Raji (cell line): Measurements from ENCODE around the gene IGFL3.

Experiments used
- POLR2A ChIP-seq: IDR thresholded peaks from 2 replicates; pipeline ENCODE4 v1.6.1; 2011; ENCODE audit warnings: low read depth, low read length, control low read depth; ENCODE audit not compliant: insufficient read depth

The IGFL3 gene

DNA sequence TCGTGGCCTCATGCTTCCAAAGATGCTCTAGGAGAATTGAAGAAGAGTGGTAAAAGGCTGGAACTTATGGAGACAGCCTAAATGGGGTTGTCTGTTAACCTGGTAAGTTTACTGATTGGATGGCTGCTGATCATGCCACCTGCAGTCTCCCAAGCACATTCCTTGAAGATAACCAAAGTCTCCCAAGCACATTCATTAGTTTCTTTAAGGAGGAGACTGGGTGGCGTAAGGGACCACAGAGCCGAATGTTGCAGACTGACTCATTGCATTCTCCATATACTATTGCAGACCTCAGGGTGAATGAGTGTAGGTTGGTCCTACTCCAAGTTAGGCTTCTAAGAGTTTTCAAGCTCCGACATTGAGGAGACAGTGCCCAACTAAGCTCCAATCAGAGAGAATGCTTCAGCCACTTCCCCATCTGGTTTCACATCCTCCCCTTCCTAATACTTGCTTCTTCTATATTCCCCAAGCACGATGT lies at the start of gene IGFL3:
TSS of gene IGFL3 (minus strand) at position 51 of the 478 bp plus-strand sequence. CDS start at position 12, 39 bp downstream.
- no peak for TF ChIP-seq POLR2A

- TF ChIP-seq POLR2A, result no peak
Measured at GRCh38 chr19:46173886-46174480, 49.5 kb upstream of the IGFL3 start.

DNA sequence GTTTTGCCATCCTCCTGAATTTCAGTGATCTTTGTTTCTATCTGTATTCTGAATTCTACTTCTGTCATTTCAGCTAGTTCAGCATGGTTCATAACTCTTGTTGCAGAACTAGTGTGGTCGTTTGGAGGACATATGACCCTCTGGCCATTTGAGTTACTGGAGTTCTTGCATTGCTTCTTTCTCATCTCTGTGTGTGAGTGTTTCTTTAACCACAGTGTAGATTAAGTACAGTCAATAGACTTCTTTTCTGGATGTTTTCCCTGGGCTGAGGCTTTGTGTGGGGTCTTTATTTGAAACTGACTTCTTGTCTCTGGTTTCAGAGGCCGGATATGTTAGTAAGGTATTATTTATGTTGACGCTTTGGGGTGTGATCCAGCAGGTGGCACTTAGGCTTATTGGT lies 38.2 kb upstream of the IGFL3 start:
- TF ChIP-seq POLR2A, result no peak

DNA sequence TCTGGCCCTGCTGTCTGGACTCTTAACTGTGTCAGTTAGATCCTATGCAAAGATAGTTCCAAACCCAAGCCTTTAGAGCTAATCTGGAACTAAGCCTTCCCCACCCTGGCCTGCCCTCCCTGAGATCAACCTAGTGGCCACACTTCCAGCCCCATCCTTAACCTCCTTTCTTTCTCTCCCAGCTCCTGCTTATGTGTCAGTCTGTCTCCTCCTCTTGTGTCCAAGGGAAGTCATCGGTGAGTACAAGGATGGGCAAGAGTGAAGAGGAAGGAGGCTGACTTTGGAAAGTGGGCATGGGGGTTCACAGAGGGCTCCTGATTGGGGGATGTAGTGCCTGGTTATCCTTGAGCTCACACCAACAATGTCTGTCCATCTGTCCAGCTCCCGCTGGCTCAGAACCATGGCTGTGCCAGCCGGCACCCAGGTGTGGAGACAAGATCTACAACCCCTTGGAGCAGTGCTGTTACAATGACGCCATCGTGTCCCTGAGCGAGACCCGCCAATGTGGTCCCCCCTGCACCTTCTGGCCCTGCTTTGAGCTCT lies 35.8 kb upstream of the IGFL3 start:
- no peak for TF ChIP-seq POLR2A

- no peak for TF ChIP-seq POLR2A
Measured at GRCh38 chr19:46159418-46160232, 35.1 kb upstream of the IGFL3 start.

DNA sequence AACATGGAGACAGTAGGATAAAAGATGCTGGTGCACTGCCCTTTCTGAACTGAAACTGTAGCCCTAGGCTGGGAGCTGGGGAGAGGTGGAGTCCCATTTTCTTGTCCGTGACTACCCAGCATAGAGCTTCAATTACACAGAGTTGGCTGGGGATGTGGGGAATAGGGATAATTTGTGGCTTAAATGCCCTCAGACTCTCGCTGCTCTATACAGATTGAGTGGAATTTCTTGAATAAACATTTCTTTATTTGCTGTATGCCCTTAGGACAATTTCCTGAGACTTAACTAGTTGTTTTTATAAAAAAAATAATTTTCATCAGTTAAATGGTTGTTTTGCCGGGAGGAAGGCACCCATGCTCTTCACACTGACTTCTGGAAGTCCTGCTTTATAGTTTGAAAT lies 30.7 kb upstream of the IGFL3 start:
- TF ChIP-seq POLR2A, result no peak

DNA sequence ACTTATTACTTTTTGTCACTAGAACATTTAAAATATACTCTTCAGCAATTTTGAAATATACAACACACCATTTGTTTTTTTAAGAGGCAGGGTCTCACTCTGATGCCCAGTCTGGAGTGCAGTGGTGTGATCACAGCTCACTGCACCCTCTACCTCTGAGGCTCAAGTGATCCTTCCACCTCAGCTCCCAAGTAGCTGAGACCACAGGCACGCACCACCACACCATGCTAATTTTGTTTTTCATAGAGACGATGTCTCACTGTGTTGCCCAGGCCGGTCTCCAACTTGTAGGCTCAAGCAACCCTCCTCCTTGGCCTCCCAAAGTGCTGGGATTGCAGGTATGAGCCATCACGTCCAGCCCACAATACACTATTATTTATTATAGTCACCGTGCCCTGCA lies 26.1 kb upstream of the IGFL3 start:
- TF ChIP-seq POLR2A, result no peak

DNA sequence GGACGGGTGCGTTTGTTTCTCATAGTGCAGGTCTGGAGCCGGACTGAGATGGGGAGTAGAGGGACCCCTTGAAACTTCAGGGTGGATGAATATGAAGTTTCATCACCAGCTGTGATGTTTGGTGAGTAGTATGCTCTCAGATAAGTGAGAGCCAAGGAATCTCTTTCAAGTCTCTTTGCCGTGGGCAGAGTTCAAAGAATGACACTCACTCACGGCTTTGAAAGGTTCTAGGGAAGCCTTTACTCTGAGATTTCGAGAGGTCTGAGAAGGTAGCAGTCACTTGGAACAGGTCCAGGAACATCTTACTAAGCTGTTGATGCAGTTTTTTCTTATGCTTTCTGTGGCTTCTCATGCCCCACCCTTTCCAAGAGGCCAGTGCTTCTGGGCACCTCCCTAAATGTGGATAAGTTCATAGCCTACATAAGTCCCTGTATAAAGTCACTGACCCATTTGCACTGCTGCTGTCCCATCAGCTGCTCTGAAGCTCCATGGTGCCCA lies 23.4 kb upstream of the IGFL3 start, which contains the start of gene IGFL2:
TSS of gene IGFL2 (plus strand) at position 448 of the 498 bp plus-strand sequence. CDS start at position 489, 41 bp downstream.
- no peak for TF ChIP-seq POLR2A

GRCh38 chr19:46147166-46147740 lies 22.8 kb upstream of the IGFL3 start:
- TF ChIP-seq POLR2A, result no peak

- no peak for TF ChIP-seq POLR2A
Measured at GRCh38 chr19:46144756-46145155, 20.3 kb upstream of the IGFL3 start.

DNA sequence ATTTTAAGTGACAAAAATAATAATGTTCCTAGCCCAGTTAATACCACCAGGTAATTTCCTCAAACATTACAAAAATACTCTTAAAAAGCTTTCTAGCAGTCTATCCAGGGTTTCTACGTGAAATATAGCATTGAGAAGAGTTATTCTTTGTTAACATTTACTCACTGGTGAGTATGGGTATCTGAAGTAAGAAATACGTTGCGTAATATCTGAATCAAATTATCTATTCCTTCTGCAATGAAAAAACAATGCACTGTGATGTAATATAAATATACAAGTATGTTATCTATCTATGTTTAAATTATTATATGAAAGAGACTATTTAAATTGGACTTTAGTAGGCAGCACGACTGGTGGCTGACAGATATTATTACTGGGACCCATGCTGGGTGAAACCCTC lies 17.8 kb upstream of the IGFL3 start:
- TF ChIP-seq POLR2A, result no peak

- no peak for TF ChIP-seq POLR2A
Measured at GRCh38 chr19:46141421-46141820, 16.9 kb upstream of the IGFL3 start.

DNA sequence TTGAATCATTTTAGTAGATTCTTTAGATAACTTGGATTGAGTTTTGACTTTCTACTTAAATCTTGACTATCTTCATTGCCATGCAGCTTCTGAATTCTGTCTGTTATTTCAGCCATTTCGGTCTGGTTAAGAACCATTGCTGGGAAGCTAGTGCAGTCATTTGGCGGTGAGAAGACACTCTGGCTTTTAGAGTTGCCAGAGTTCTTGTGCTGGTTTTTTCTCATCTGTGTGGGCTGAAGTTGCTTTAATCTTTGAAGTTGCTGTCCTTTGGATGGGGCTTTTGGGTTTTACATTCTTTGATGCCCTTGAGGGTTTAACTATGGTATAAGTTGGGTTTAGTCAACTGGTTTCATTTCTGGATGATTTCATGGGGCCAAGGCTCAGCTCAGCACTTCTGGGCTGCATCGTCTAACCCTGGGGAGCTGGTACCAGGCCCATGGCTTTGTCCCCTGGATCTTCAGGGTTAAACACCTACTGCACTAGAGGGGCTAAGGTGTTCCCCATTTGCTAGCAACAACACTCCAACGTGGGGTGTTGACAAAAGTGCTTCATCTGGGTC lies 13.5 kb upstream of the IGFL3 start:
- TF ChIP-seq POLR2A, result no peak

DNA sequence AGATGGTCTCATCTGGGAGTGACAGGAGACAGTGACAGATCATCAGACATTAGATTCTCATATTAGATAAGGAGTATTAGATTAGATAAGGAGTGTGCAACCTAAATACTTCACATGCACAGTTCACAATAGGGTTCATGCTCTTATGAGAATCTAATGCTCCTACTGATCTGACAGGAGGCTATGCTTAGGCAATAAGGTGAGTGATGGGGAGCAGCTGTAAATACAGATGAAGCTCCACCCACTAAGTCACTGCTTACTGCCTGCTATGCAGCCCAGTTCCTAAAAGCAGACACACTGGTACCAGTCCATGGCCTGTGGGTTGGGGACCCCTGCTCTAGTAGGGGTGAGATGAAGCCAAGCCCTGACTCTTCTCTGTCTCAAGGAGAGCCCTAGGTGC lies 10.0 kb upstream of the IGFL3 start:
- TF ChIP-seq POLR2A, result no peak

DNA sequence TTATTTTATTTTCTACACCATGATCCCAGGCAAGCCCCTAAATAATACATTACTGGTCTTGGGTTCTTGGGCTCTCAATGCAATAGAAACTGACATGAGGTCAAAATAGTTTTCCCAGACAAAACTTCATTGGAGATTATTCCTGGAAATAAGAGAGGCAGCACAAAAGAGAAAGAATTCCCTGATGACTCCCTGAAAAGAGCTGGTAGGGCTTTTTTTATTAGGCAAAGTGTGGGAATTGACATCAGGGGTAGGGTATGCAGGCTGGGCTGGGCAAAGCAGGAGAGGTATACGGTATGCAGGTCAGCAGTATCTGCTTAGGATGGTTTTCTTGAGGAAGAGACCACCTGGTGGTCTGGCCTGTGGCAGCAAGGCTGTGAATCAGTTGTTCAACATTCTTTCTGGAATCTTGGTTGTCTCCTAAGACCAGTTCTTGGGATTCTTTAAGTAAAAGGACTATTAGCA lies 9.3 kb upstream of the IGFL3 start:
- TF ChIP-seq POLR2A, result no peak

DNA sequence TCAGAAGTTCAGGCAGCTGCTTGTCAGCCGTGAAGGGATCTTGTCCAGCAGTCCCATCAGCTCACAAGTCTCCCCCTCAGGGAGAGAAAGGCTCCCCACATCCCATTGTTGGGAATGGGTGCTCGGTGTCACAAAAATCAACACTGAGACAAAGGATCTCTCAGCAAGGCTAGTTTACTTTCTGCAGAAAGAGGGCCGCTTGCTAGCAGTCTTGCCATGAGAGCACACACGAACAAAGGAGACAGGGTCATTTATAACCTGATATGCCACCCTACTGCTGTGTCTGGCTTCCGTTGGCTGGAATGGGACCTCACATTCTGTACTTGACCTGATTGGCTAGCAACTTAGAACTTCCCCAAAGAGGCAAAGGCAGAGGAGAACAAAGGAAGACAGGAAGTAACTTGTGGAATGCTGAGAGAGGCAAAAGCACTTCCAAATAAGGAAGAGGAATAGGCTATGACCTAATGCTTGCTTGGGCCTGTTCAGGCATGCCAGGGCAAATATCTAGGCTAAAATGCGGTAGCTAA lies 8.7 kb upstream of the IGFL3 start:
- no peak for TF ChIP-seq POLR2A
